GM21717 (cell line): Measurements from ENCODE around the gene MYL1.

Experiments used
- ATAC-seq: cut with Tn5 transposase; IDR thresholded peaks from one replicate; pipeline ENCODE4 v1.9.1; 2021; ENCODE audit warnings: mild to moderate bottlenecking, moderate library complexity; ENCODE audit not compliant: unreplicated experiment

Gene MYL1

DNA sequence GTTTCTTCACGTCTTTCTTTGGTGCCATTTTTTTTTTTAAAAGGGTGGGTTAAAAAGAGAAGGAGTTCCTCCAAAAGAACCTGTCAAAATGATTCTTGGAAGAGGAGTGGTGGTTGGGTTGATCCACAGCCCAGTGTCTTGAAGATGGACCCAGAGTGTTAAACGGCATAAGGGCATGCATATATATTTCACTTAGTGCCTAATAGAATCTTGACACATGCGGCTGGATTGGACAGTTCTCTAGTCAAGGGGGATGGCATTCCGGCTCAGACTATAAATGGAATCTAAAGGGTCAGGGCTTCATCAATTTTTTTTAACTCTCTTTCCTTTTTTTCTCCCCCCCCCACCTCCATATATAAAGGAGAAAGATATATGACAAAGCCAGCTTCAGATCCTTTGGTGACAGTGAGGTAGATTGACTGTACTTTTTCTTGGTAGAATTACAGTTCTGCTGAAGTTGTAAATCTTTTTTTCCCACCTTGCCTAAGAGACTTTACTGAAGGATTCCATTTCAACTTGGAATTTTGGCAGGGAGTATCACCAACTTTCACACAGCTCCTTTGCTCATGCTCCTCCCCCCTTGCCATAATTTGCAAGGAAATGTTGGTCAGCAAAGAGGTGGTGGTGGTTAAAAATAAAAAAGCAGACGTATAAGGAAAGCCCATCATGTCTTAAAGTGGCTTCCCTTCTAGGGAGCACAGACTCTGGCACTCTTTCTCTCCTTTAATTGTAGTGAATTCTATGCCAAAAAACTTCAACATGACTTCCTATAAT, at the start of gene MYL1:
Gene MYL1 (minus strand): TSS at position 160 of the 774 bp plus-strand sequence. CDS start 132 bp downstream, at position 28.
- ATAC-seq = no peak

DNA sequence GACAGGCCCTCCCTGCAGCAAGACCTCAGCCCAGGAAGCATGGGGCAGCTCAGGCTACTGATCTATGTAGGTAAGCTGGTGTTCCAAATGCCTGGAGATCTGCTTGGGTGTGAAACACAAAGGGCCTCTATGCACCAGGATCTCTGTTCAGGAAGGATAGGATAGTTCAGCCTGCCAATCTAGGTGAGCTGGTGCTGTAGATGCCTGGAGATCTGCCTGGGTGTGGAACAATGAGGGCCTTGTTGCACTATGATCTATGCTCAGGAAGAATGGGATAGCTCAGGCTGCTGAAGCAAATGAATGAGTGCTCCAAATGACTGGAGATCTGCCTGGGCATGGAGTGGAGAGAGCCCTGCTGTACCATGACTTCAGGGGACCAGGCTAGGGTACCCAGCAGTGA, 48.9 kb upstream of the MYL1 start:
- ATAC-seq = no peak

DNA sequence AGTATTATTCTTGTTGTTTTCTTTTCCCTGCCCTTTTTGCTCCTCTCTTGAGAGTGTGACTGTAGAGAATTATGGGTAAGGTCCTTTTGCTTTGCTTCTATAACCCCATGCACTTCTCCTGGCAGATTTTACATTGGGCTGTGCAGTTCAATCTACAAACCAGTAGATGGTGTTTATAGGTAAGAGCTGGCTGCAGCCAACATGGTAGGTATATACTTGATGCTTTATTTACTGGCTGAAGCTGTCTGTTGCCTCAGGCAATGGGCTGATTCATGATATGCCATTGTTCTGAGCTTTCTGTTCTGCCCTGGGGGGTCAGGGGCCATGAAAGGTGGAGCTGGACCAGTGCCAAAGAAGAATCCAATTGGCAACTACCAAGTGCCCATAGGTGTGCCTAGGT, 48.3 kb upstream of the MYL1 start:
- no peak for ATAC-seq

DNA sequence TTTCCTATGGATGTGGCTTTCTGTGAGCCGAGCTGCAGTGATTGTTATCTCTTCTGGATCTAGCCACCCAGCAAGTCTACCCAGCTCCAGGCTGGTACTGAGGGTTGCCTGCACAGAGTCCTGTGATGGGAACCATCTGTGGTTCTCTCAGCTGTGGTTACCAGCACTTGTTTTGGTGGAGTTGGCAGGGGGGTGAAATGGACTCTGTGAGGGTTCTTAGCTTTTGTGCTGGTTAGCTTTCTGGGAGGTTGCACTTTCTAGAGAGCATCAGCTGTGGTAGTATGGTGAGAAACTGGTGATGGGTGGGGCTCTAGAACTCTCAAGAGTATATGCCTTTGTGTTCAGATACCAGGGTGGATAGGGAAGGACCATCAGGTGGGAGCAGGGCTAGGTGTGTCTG, 45.4 kb upstream of the MYL1 start:
- ATAC-seq = no peak

DNA sequence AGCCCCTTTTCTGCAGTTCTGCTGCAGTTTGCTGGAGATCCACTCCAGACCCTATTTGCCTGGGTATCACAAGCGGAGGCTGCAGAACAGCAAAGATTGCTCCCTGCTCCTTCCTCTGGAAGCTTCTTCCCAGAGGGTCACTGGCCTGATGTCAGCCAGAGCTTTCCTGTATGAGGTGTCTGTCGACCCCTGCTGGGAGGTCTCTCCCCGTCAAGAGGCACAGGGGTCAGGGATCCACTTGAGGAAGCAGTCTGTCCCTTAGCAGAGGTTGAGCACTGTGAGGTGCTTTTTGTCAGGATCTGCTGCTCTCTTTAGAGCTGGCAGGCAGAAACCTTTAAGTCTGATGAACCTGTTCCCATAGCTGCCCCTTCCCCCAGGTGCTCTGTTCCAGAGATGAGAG, 42.0 kb upstream of the MYL1 start:
- no peak for ATAC-seq

DNA sequence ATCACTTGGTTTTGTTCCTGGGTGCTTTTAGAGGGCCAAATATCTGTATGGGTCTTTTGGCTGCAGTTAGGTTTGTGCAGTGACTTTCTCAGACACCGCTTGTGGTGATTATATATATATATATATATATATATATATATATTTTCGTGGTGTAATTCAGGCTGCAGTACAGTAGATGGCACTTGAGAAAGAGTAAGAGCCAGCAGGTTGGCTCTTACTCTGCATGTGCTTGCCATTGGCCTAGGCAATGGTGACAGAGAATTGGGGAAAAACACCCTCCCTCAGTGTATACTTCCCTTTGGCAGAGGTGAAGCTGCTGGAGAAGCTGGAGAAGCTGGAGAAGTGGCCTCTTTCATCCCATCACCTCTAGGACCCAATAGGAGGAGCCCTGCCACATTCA, 22.2 kb upstream of the MYL1 start:
- ATAC-seq = no peak

DNA sequence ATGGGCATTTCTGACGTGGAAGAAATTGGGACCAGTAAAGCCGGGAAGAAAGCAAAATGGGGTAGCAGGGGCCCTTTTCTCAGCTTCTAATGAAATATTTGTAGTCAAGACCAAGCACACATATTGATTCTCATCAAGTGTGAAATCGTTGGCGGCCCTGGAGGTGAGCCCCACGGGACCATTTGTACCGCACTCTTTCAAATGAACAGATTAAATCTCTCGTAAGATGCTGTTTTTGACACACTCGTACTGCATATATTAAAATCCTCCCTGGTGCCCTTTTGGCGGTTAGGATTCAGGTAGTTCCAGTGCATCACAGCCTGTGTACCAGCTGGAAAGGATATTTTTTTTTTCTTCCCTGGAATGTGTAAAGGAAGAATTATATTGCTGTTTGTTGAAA, 9.9 kb upstream of the MYL1 start:
- ATAC-seq = no peak

DNA sequence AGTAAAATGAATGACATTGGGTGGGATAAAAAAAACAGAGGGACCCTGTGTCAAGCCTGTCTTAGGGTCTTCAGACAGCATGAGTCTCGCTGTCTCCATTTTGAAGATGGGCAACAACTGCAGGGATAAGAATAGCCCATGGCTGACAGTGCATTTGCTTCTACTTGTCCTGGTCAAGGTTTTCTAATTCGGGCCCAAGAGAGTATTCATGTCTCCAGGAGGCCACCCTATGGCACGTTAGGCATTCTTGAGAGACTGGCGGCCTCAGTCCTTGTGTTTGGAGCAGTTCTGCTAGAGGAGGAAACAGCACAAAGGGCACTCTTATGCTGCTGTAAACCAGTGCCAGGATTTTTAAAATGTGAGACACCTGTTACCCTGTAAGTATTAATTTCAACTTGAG, 9.5 kb upstream of the MYL1 start:
- ATAC-seq = no peak

DNA sequence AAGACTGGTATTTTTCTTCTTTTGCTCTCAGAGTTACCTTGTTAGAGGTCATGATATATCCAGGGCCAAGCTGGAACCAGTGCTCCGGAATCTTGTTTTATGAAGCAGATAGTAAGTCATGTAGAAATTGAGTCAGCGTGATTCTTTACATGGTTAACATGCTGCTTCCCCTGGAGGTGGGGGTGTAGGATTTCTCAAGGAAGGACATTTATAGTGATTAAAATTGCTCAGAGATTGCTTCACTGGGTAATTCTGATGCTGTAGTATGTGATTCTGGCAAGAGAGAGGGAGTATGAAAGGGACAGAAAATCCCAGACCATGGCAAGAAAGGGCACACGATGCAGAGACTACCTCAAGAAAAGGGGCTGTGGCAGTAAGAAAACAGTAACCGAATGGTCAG, 8.0 kb upstream of the MYL1 start:
- ATAC-seq = no peak

DNA sequence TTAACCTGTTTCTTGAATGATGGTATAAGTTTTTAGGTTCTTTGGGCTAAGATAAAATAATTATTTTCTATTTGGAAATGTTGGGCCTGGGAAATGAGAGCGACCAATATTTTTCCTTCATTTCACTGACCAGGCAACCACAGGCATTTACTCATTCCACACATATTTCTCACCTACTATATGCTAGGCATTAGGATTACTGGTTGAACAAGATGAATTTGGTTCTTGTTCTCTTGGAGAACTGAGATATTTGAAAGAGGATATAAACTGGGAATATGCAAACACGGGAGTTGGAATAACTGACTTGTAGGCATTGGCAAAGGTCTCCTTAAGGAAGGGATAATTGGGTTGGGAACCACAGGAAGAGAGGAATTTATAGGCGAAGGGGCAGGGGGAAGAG, 3.9 kb upstream of the MYL1 start:
- no peak for ATAC-seq

DNA sequence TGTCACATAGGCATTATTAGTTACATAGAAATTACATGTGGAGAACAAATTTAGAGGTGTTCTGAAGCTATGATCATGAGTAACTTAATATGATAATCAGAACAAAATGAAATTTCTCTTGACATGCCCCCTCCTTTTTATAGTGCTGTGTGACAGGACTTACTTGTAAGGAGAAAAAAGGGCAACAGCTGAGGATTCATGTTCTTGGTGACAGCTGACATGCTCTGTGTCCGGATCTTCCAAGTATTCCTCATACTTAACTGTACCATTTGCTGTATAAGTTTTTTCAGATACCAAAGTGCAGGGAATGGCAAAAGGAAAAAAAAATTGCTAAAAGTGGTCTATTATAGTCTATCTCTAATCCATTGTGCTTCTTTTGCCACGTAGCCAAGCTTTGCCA, 3.5 kb upstream of the MYL1 start:
- no peak for ATAC-seq

DNA sequence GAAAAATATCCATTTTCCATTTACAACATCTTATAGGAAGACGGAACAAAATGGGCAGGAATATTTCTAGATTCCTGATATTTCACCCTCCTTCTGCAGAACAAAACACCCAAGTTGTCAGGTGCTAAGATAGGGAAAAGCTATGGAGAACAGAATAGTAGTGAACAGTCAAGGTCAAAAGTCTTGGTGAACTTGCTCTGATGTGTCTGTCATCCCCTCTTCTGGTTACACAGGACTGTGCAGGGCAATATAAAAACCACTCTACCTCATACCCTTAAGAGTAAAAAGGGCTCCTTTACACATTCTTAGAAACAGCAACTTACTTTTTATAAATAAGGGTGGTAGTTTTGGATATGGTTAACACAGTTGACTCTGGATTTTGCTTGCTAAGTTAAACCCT, 4.4 kb downstream of the MYL1 start:
- no peak for ATAC-seq

DNA sequence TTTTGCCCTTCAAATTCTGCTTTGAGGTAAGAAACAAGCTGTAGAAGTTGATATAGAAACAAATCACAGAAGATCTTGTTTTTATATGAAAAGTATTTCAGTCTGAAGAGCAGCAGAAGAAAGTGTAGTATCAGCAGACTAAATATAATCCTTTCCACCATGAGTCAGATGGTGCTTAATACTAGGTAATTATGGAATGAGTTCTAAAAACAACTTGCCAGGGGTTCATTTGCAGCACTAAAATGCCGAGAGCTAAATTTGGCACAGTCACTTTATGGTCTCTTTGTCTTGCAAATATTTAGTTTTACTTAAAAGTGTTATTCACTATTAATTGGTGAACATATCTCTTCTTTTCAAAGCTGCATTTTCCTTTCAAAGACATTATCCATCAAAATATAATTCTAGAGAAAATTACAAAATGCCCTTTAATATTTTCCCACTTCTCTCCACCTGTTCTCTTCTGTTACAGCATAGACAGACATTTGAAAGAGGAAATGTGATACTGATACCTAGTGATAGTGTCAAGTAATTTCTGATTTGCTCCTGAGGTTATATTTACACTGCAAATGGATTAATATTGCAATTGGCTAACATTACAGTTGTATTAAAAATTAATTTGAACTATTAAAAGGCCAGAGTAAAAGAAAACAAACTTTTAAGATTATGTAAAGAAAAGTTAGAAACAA, 5.3 kb downstream of the MYL1 start:
- no peak for ATAC-seq

DNA sequence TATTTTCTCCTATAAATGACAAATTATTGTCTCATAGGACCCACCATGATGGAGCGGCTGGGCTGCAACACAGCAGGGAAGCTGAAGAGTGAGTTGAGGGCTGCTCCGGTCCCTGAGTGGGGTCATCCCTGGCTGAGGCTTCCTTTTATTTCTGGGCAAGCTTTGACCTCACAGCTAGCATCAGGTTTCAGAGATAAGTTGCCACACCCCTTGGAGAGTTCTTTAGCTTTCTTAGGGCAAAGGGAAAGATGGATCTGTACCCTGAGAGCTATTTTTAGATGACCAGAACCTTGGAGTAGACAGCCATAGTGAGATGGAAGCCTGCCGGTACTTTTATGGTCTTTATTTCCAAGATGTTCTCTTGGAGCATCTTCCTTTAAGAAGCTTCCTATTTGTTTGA, 11.5 kb downstream of the MYL1 start:
- no peak for ATAC-seq

DNA sequence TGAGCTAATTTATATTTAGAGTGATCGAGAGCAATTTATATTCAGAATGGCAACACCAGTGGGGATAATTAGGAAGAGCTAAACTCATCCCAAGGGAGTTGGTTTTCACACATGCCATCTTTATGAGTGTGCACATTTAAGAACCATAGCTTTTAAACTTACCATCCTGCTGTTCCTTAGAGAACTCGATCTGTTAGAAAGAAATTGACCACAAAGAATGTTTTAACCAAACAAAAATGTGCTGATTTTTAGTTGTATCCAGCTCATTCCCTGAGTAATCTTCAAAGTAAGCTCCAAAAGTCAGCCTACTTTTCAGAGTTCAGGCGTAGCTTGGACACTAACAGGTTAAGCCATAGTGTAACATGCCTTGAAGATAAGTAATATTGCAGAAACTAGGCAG, 12.6 kb downstream of the MYL1 start:
- ATAC-seq = no peak

DNA sequence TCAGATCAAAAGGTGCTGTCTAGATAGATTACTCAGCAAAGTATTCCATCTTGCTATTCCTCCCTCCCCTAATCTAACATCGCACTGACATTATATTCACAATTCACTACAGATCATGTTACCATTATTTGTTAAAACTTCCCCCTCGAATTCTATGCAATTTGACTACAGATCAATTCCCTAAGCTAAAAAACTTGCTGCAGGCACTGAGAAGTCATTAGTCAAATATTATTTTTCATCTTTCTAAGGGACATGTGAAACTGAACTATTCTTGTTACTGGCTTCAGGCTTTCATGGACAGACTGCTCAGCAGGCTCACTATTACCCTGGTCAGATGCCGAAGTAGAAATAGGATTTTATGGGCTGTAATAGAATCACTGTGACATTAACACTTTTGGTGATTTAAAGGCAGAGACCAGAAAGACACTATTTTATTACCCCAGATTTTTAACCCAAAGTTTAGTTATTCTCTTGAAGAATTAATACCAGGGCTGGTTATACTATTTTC, 15.1 kb downstream of the MYL1 start:
- no peak for ATAC-seq

DNA sequence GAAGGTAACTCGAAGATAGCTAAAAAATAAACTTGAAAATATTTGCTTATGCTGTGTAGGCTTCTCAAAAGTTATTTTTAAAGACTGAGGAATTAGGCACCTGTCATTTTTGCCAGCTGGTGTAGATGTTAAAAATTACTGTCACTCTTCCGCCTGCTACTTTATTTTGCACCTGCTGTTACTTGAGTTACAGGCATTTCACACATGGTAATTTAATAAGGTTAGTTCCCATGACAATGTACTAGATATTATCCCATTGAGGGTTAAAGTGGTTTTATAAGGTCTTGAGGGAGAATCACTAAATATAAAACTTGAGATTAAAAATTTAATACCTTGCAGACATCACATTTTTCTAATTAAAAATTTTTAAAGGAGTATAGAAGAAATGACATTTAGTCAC, 26.6 kb downstream of the MYL1 start:
- ATAC-seq = no peak

DNA sequence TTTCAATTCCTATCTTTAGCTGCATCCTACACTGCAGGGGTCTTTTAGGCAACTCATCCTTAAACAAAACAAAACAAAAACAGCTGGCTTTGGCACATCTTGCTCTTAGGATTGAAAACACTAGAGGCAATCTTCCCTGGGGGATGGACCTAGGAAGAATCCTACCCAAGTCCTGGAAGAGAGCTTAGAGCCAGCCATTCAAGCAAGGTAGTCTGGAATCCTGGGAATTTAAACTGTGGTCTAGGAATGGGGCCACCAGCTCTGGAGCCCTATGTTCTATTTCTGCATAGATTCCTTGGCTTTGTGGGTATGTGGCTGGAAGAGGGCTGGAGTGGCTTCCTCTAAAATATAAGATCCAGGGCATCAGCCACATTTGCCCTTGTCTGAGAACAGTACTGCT, 27.7 kb downstream of the MYL1 start:
- ATAC-seq = no peak

DNA sequence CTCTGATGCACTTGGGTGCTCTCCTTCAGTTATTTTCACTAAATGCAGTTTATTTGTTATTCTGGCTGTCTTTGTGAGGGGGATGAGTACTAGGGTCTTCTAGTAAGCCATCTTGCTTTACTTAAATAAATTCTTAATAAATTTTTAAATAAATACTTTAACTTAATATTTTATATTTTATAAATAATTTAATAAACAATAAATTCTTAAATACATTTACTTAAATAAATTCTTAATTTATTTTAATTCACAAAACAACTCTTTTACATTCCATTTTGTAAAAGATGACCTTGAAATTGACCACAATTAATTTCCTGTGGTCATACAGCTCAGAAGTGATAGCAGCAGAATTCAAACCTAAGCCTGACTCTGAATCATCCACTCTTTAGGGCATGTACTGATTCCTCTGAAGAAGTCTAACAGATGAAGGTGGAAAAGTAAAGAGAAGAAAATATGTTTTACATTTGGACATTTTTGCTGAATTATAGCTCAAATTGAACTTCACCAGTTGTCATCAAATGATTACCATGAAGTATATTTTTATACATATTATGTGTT, 28.8 kb downstream of the MYL1 start:
- ATAC-seq = no peak

DNA sequence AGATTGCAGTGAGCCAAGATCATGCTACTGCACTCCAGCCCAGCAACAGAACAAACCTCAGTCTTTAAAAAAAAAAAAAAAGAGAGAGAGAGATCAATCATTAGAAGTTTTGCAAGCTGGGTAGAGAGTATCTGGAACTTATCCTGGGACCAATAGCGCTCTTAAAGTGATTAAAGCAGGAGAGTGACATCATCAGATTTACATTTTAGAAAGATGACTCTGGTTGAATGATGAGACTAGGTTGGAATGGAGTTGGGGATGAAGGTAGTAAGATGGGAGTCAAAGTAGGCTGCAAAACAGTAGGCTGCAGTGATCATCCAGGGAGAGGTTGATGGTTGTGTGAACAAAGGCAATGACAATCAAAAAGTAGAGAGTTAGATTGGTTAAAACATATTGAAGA, 37.8 kb downstream of the MYL1 start:
- ATAC-seq = no peak

DNA sequence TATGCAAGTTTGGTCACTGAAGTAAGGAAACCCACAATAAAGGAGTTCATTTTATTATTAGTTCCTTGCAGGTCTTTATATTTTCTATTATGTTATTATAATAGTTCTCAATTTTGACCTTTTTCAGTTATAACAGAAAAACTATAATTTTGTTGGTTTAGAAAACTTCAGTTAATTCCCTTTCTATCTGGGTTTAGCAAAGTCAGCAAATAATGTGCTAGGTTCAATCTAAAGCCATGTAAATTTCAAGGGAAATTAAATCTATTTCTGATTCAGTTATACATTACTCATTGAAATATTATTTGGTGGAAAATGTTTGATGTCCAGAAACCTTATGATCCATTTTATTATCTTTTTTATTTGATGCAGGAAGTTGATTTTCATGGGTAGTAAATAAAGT, 43.7 kb downstream of the MYL1 start:
- ATAC-seq = no peak

DNA sequence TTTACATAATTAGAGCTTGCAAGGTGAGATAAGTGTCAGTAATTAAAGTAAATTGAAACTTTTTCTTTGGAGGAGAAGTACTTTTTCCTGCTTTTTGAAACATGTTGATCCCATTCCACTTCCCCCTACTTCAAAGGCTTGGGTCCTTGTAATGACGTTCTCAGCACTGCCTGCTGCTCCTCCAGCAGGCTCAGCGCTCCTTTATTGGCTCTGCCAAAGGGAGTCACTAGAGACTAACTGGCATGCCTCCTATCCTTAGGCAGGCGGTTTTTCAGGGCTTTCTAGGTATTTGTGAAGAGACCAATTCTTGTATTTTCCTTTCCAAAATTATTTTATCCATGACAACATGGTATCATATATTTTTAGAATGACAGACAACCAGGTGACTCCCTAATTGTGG, 45.8 kb downstream of the MYL1 start:
- no peak for ATAC-seq
